AG08396 (cell line): ENCODE data around the gene CAMLG.

Source experiments
- DNase-seq: peaks from one replicate; pipeline ENCODE4 v3.0.0; 2012; ENCODE audit warnings: low spot score, mixed read lengths

CAMLG gene

DNA sequence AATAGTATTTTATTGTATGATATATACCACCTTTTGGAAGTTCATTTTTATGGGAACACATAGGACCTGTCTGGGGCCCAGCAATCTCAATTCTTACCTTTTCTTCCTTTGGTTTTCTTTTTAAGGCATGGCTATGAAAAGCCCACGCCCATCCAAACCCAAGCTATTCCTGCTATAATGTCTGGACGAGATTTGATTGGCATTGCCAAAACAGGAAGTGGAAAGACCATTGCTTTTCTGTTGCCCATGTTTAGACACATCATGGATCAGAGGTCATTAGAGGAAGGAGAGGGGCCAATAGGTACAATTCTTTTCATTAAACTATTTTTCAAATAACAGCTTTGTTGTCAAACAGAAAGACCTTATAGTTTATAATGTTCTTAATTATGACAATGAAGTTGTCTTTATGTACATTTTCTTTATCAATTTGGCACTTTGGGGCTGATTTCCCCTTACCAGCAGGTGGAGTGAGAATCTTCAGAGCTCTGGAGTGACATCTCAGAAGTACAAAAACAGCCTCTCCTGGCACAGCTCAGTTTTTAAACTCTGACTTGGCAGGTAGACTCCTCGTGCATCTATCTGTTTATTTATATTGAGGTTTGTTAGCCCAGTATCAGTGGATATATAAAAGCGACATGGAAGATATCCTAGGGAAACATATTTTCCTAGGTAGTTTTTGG lies 46.0 kb downstream of the CAMLG start:
- DNase-seq, result no peak

DNA sequence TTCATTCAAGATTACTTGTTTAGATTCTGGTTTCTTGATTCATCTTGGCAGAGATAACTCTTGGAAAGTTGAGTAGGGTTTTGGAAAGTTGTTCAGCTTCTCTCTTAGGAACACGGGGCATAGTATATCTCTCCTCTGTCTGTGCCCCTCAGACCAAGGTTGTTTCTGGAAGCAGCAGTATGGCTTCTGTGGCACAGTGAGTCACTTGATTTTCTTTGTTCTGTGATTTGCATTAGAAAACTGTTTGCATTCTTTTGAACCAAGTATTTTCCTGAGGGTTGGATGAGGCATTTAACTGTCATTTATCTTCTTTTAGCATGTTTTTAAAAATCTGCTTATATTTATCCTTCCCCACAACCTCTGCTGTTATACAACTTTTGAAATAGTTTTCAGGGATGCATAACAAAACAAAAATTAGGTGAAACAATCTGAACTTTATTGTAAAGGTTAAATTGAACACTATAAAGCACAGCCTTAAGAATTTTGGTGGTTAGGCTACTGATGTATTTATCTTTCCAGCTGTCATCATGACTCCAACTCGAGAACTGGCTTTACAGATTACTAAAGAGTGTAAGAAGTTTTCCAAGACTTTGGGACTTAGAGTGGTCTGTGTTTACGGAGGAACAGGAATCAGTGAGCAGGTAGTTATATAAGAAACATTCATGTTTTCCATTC lies 46.7 kb downstream of the CAMLG start:
- peak; percentile 23 for DNase-seq

DNA sequence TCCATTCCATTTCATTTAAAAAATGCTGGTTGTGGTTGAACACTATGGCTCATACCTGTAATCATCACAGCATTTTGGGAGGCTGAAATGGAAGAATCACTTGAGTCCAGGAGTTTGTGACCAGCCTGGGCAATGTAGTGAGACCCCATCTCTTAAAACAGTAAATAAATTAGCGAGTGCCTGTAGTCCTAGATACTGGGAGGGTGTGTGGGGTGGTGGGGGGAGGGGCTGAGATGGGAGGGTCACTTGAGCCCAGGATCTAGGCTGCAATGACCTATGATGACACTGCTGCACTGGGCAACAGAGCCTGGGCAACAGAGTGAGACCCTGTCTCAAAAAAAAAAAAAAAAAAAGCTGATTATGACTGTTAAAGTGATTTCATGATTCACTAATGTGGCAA lies 49.3 kb downstream of the CAMLG start:
- no peak for DNase-seq

DNA sequence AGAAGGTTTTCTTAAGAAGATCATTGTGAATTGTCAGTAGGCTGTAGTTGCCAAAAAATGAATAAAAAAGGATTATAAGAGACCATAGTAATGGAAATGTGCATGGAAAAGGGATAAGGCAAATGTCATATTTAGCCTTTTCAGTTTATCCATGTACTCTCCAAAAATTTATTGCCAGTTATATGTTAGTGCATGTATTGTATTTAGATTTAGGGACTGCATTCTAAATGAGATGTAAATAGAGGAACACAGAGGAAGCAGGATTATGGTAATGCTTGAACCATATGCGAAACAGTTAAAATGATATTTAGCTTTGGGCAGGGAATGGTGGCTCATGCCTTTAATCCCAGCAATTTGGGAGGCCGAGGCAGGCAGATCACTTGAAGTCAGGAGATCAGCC lies 53.2 kb downstream of the CAMLG start:
- no peak for DNase-seq

DNA sequence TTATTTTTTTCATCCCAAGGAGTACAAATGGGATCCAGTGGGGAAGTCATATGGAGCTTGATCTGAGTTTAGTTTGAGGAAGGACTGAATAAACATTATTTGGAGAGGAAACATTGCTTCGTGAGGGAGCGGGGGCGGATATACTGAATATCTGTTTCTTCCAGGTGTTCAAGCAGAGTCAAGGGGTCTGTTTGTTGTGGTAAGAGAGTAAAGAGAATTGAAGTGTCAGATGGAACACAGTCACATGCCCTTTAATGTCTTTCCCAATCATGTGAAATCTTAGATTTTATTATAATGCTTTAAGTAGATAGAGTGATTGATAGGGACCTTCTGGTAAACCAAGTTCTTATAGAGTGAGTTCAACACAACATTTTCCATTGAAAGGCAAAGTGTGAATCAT lies 53.9 kb downstream of the CAMLG start:
- no peak for DNase-seq

DNA sequence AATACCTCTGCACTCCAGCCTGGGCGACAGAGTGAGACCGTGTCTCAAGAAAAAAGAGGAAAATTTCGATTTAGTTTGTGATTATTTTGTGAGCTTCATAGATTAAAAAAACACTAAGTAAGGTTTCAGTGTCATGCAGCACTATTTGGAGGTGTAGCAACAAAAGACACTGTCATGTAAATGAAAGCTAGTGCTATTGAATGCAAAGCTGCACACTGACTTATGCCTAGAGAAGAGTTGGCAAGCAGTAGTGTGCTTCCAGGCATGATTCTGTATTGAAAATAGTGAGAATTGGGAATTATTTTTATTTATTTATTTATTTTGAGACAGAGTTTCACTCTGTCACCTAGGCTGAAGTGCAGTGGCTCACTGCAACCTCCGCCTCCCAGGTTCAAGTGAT lies 54.8 kb downstream of the CAMLG start:
- no peak for DNase-seq

DNA sequence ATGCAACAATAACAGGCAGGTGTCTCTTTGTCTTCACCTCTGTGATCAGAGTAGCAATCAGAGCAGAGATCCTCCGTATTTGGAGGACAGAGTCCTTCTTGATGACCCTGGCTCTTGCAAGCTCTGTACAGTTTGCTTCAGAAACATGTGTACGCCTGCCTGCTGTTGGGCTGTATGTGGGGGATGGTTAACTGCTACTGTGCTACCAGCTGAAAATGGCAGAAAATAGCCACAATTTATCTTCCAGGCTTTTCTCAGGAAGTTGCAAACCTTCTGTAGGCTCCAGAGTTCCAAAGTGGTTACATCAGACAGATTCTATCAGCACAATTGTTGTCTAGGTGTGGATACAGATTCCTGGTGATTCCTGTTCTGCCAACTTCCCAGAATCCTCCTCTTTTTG lies 55.7 kb downstream of the CAMLG start:
- DNase-seq, result no peak

DNA sequence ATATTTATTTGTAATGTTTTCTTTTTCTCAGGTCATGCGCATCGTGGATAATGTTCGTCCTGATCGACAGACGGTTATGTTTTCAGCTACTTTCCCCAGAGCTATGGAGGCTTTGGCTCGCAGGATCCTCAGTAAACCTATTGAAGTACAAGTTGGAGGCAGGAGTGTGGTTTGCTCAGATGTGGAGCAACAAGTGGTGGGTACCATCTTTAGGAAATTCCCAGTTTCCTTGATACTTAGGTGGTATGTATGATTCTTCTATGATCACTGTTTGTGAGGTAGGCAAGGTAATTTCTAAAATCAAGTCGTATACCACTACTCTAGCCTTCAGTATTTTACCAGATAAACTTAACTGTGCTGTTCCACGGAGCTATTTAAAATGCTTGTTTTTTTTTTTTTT lies 56.5 kb downstream of the CAMLG start:
- no peak for DNase-seq

DNA sequence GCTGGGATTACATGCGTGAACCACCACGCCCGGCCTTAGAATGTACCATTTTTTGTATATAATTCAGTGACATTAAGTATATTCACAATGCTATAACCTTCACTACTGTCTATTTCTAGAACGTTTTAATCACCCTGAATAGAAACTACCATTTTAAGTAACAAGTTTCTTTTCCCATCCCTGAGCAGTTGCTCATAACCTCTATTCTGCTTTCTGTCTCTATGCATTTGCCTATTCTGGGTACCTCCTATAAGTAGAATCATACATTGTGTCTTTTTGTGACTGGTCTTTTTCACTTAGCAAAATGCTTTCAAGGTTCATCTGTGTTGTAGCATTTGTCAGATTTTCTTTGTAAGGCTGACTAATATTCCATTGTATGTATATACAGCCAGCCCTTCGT lies 60.1 kb downstream of the CAMLG start:
- DNase-seq, result no peak
